SK-N-MC (cell line): Measurements from ENCODE around the gene MTO1.

Source experiments
- EZH2 ChIP-seq: fragments of 200-600 bp; sonication (generic); IDR thresholded peaks from one replicate; pipeline ENCODE4 v1.6.1; 2017; ENCODE audit warnings: antibody characterized with exemption
- POLR2AphosphoS5 ChIP-seq: IDR thresholded peaks from 2 replicates; pipeline ENCODE4 v1.6.1; 2012; ENCODE audit warnings: mild to moderate bottlenecking, low read depth, low read length, borderline replicate concordance

DNA sequence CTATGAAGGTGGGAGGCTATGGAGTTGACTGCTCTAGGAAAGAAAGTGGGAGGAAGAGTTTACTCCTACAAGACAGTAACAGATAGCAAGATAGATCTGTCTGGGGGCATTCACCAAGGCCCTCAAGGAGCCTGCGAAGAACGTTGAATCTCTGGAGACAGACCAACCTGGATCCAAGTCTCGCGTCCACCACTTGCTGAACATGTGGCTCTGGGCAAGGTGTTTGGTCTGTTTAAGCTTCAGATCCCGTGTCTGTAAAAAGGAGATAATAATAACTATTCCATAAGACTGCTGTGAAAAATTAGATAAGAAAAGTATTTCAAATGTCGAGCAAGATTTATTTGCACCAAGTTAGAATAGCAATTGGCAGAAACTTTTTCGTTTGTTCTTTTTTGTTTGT lies 67.4 kb downstream of the MTO1 start:
- TF ChIP-seq POLR2AphosphoS5, result no peak
- TF ChIP-seq EZH2, result no peak
